MM.1S (cell line): ENCODE measurements around the gene RNASEH1.
A peak's percentile ranks its signal among the peaks of the same experiment; 100 is the strongest.

ENCODE experiments used
- DNase-seq: peaks from one replicate; pipeline ENCODE4 v3.0.0-alpha.2; 2015
- H2AFZ ChIP-seq: fragments of 300-600 bp; sonication (generic); 2 replicates; pipeline ENCODE4 v1.6.0; 2016; ENCODE audit warnings: antibody characterized with exemption, low read length
- H3F3A ChIP-seq: fragments of 300-600 bp; sonication (generic); 2 replicates; pipeline ENCODE4 v1.6.1; 2016; ENCODE audit warnings: mild to moderate bottlenecking, antibody characterized with exemption, low read length, moderate library complexity, mixed read lengths; ENCODE audit not compliant: insufficient read depth
- H3K27ac ChIP-seq: fragments of 300-600 bp; sonication (generic); 2 replicates; pipeline ENCODE4 v1.5.1; 2016; ENCODE audit warnings: mild to moderate bottlenecking, low read length
- H3K27me3 ChIP-seq: fragments of 300-600 bp; sonication (generic); replicated peaks from 2 replicates; pipeline ENCODE4 v1.6.0; 2016; ENCODE audit warnings: low read length; ENCODE audit not compliant: insufficient read depth
- H3K36me3 ChIP-seq: fragments of 300-600 bp; sonication (generic); replicated peaks from 2 replicates; pipeline ENCODE4 v1.6.1; 2016; ENCODE audit warnings: mild to moderate bottlenecking, low read length, mixed read lengths; ENCODE audit not compliant: insufficient read depth
- H3K4me1 ChIP-seq: fragments of 300-600 bp; sonication (generic); 2 replicates; pipeline ENCODE4 v1.6.1; 2016; ENCODE audit warnings: low read length, mixed read lengths
- H3K4me2 ChIP-seq: fragments of 300-600 bp; sonication (generic); 2 replicates; pipeline ENCODE4 v1.6.0; 2016; ENCODE audit warnings: low read depth, low read length
- H3K4me3 ChIP-seq: fragments of 300-600 bp; sonication (generic); 2 replicates; pipeline ENCODE4 v1.5.1; 2016; ENCODE audit warnings: low read length, mixed read lengths
- H3K79me2 ChIP-seq: fragments of 300-600 bp; sonication (generic); 2 replicates; pipeline ENCODE4 v1.6.1; 2016; ENCODE audit warnings: mixed run types, low read length, mixed read lengths
- H3K9ac ChIP-seq: fragments of 300-600 bp; sonication (generic); 2 replicates; pipeline ENCODE4 v1.6.1; 2016; ENCODE audit warnings: low read length, mixed read lengths
- H3K9me2 ChIP-seq: fragments of 300-600 bp; sonication (generic); replicated peaks from 2 replicates; pipeline ENCODE4 v1.6.1; 2016; ENCODE audit warnings: mild to moderate bottlenecking, low read length, mixed read lengths; ENCODE audit not compliant: insufficient read depth
- H3K9me3 ChIP-seq: fragments of 300-600 bp; sonication (generic); replicated peaks from 2 replicates; pipeline ENCODE4 v1.6.1; 2016; ENCODE audit warnings: mild to moderate bottlenecking, low read length, mixed read lengths; ENCODE audit not compliant: insufficient read depth
- H4K20me1 ChIP-seq: fragments of 300-600 bp; sonication (generic); 2 replicates; pipeline ENCODE4 v1.6.1; 2016; ENCODE audit warnings: mild to moderate bottlenecking, low read length, moderate library complexity, mixed read lengths; ENCODE audit not compliant: insufficient read depth
- CTCF ChIP-seq: fragments of 300-600 bp; sonication (generic); IDR thresholded peaks from 2 replicates; pipeline ENCODE4 v1.5.1; 2016; ENCODE audit warnings: antibody characterized with exemption, low read length, mixed read lengths
- EZH2 ChIP-seq: fragments of 300-600 bp; sonication (generic); optimal IDR thresholded peaks from 2 replicates; pipeline ENCODE3; 2017; ENCODE audit warnings: low read depth, mild to moderate bottlenecking, antibody characterized with exemption, low read length, mixed read lengths
- EZH2phosphoT487 ChIP-seq: fragments of 300-600 bp; sonication (generic); IDR thresholded peaks from 2 replicates; pipeline ENCODE4 v1.6.1; 2018; ENCODE audit warnings: antibody characterized with exemption, low read length

The RNASEH1 gene

GRCh38 chr2:3557639-3558204 is 411 bp downstream of the RNASEH1 start:
- Histone ChIP-seq H3K9ac (peak overlapping the region; percentile 97), H3K36me3 (peaks cover 7% of the 10 kb centered on the region), H3K4me2 (peak overlapping the region; percentile 93), H3F3A (peaks cover 7% of the 10 kb centered on the region; the same call in 1 of the 2 replicates), H3K9me2 (no peaks in the 10 kb centered on the region), H2AFZ (peak overlapping the region; percentile 58; the same call in 1 of the 2 replicates), H3K4me1 (peaks cover 9% of the 10 kb centered on the region), H3K4me3 (peak overlapping the region; percentile 96), H4K20me1 (no peaks in the 10 kb centered on the region), H3K27ac (peak overlapping the region; percentile 83), H3K79me2 (peaks cover 47% of the 10 kb centered on the region), H3K27me3 (no peaks in the 10 kb centered on the region), H3K9me3 (no peaks in the 10 kb centered on the region)
- TF ChIP-seq EZH2 (no peak), EZH2phosphoT487 (no peak), CTCF (no peak)
- peak; percentile 9 for DNase-seq

GRCh38 chr2:3553946-3554345 is 4.2 kb downstream of the RNASEH1 start:
- H3K79me2 ChIP-seq = peaks cover 47% of the 10 kb centered on the region
- peaks cover 9% of the 10 kb centered on the region for H3K4me1 ChIP-seq
- no peaks in the 10 kb centered on the region for H3K9me3 ChIP-seq
- no peak for TF ChIP-seq EZH2
- TF ChIP-seq EZH2phosphoT487 = no peak
- no peak for TF ChIP-seq CTCF
- no peak for DNase-seq
- no peaks in the 10 kb centered on the region for H3K27me3 ChIP-seq
- H3K36me3 ChIP-seq = peaks cover 19% of the 10 kb centered on the region
- no peak overlapping the region for H2AFZ ChIP-seq
- H3K4me3 ChIP-seq = no peak overlapping the region
- H4K20me1 ChIP-seq = no peaks in the 10 kb centered on the region
- H3K9me2 ChIP-seq = no peaks in the 10 kb centered on the region
- H3K4me2 ChIP-seq = no peak overlapping the region
- no peak overlapping the region for H3K9ac ChIP-seq
- H3K27ac ChIP-seq = no peak overlapping the region
- peaks cover 7% of the 10 kb centered on the region; the same call in 1 of the 2 replicates for H3F3A ChIP-seq

- no peak for DNase-seq
- H3K27me3 ChIP-seq = no peaks in the 10 kb centered on the region
- H3K4me3 ChIP-seq = no peak overlapping the region
- H3K9me2 ChIP-seq = no peaks in the 10 kb centered on the region
- peaks cover 19% of the 10 kb centered on the region for H3K36me3 ChIP-seq
- no peaks in the 10 kb centered on the region for H3F3A ChIP-seq
- H4K20me1 ChIP-seq = no peaks in the 10 kb centered on the region; the same call in 1 of the 2 replicates
- H3K27ac ChIP-seq = no peak overlapping the region
- TF ChIP-seq EZH2phosphoT487 (no peak), CTCF (no peak), EZH2 (no peak)
- no peak overlapping the region for H2AFZ ChIP-seq
- no peak overlapping the region for H3K4me2 ChIP-seq
- no peaks in the 10 kb centered on the region for H3K9me3 ChIP-seq
- no peaks in the 10 kb centered on the region; the same call in 1 of the 2 replicates for H3K79me2 ChIP-seq
- H3K4me1 ChIP-seq = no peaks in the 10 kb centered on the region
- H3K9ac ChIP-seq = no peak overlapping the region
These were observed 10.2 kb downstream of the RNASEH1 start for GRCh38 chr2:3547915-3548314.
